GM23338 (cell line): ENCODE measurements around the gene BARX2. TPM values are rescaled to one million over a fixed set of nuclear protein-coding genes. Genes with fewer than 3 reads are reported as not detected.

Experiments
- ATAC-seq: fragments of 200-7000 bp; cut with Tn5 transposase; 3 replicates; pipeline ENCODE4 v1.9.1; 2020
- DNase-seq: peaks from one replicate; pipeline ENCODE4 v3.0.0-alpha.2; 2015; ENCODE audit warnings: low spot score
- H2AFZ ChIP-seq: fragments of 200-600 bp; sonication (generic); 2 replicates; pipeline ENCODE4 v1.8.0; 2016; ENCODE audit warnings: antibody characterized with exemption, mild to moderate bottlenecking, moderate library complexity
- H3F3A ChIP-seq: fragments of 200-600 bp; sonication (generic); replicated peaks from 2 replicates; pipeline ENCODE4 v1.8.0; 2017; ENCODE audit warnings: antibody characterized with exemption, mixed run types, low read depth
- H3K27ac ChIP-seq: fragments of 200-600 bp; sonication (generic); 2 replicates; pipeline ENCODE4 v1.6.1; 2016; ENCODE audit warnings: low read depth
- H3K27me3 ChIP-seq: fragments of 200-600 bp; sonication (generic); 2 replicates; pipeline ENCODE4 v1.8.0; 2016; ENCODE audit warnings: mild to moderate bottlenecking, mixed run types, moderate library complexity; ENCODE audit not compliant: insufficient read depth
- H3K36me3 ChIP-seq: fragments of 200-600 bp; sonication (generic); 2 replicates; pipeline ENCODE4 v1.8.0; 2016; ENCODE audit warnings: mild to moderate bottlenecking; ENCODE audit not compliant: insufficient read depth
- H3K4me1 ChIP-seq: fragments of 200-600 bp; sonication (generic); 2 replicates; pipeline ENCODE4 v1.8.0; 2016; ENCODE audit warnings: mild to moderate bottlenecking, moderate library complexity; ENCODE audit not compliant: insufficient read depth
- H3K4me2 ChIP-seq: fragments of 200-600 bp; sonication (generic); 2 replicates; pipeline ENCODE4 v1.7.1; 2017; ENCODE audit warnings: mixed run types
- H3K4me3 ChIP-seq: fragments of 200-600 bp; sonication (generic); 2 replicates; pipeline ENCODE4 v1.6.1; 2016; ENCODE audit warnings: mixed run types
- H3K79me2 ChIP-seq: fragments of 200-600 bp; sonication (generic); replicated peaks from 2 replicates; pipeline ENCODE4 v1.8.0; 2017; ENCODE audit warnings: mild to moderate bottlenecking; ENCODE audit not compliant: insufficient read depth
- H3K9me2 ChIP-seq: fragments of 200-600 bp; sonication (generic); 2 replicates; pipeline ENCODE4 v1.8.0; 2017; ENCODE audit not compliant: insufficient read depth
- H4K20me1 ChIP-seq: fragments of 200-600 bp; sonication (generic); replicated peaks from 2 replicates; pipeline ENCODE4 v1.8.0; 2017; ENCODE audit warnings: mild to moderate bottlenecking; ENCODE audit not compliant: insufficient read depth
- H3K27ac Mint-ChIP-seq: 2 replicates; pipeline ENCODE4 v1.8.0; 2020; ENCODE audit warnings: inconsistent platforms, mild to moderate bottlenecking, moderate library complexity, mixed read lengths
- H3K27me3 Mint-ChIP-seq: 3 replicates; pipeline ENCODE4 v1.8.0; 2022; ENCODE audit warnings: low read depth, mild to moderate bottlenecking, moderate library complexity, mixed read lengths, inconsistent platforms; ENCODE audit not compliant: insufficient read depth, poor library complexity
- H3K36me3 Mint-ChIP-seq: 3 replicates; pipeline ENCODE4 v1.8.0; 2021; ENCODE audit warnings: low read depth, mild to moderate bottlenecking, inconsistent platforms, moderate library complexity, mixed read lengths
- H3K4me1 Mint-ChIP-seq: 3 replicates; pipeline ENCODE4 v1.8.0; 2020; ENCODE audit warnings: mild to moderate bottlenecking, inconsistent platforms, mixed read lengths
- H3K4me3 Mint-ChIP-seq: 3 replicates; pipeline ENCODE4 v1.8.0; 2021; ENCODE audit warnings: moderate library complexity, mild to moderate bottlenecking, inconsistent platforms, mixed read lengths
- H3K9me3 Mint-ChIP-seq: 3 replicates; pipeline ENCODE4 v1.8.0; 2020; ENCODE audit warnings: moderate library complexity, mild to moderate bottlenecking, inconsistent platforms, mixed read lengths
- CREB1 ChIP-seq: fragments of 250-450 bp; sonication (Bioruptor Pico); IDR thresholded peaks from 2 replicates; pipeline ENCODE4 v1.5.0; 2020; ENCODE audit warnings: low read depth, mild to moderate bottlenecking, moderate library complexity
- ETS1 ChIP-seq: IDR thresholded peaks from 2 replicates; pipeline ENCODE4 v1.6.1; 2016; ENCODE audit warnings: antibody characterized with exemption
- EZH2 ChIP-seq: fragments of 200-600 bp; sonication (generic); IDR thresholded peaks from one replicate; pipeline ENCODE4 v1.8.0; 2017; ENCODE audit warnings: antibody characterized with exemption, mild to moderate bottlenecking, low read depth; ENCODE audit not compliant: unreplicated experiment
- EZH2phosphoT487 ChIP-seq: fragments of 200-600 bp; sonication (generic); IDR thresholded peaks from one replicate; pipeline ENCODE4 v1.8.1; 2018; ENCODE audit warnings: antibody characterized with exemption; ENCODE audit not compliant: unreplicated experiment
- JUNB ChIP-seq: IDR thresholded peaks from one replicate; pipeline ENCODE4 v1.6.1; 2016; ENCODE audit warnings: antibody characterized with exemption; ENCODE audit not compliant: unreplicated experiment
- NANOG ChIP-seq: IDR thresholded peaks from 2 replicates; pipeline ENCODE4 v1.6.1; 2016; ENCODE audit warnings: antibody characterized with exemption, borderline replicate concordance
- POLR2AphosphoS5 ChIP-seq: IDR thresholded peaks from 2 replicates; pipeline ENCODE4 v1.6.1; 2016; ENCODE audit warnings: antibody characterized with exemption, low read depth
- ZNF114 ChIP-seq: fragments of 250-450 bp; sonication (Bioruptor Pico); IDR thresholded peaks from 2 replicates; pipeline ENCODE4 v1.5.0; 2020; ENCODE audit warnings: mild to moderate bottlenecking, moderate library complexity
- ZNF331 ChIP-seq: fragments of 250-450 bp; sonication (Bioruptor Pico); IDR thresholded peaks from 2 replicates; pipeline ENCODE4 v1.5.0; 2020; ENCODE audit warnings: low read depth, mild to moderate bottlenecking, moderate library complexity
- ZNF462 ChIP-seq: fragments of 250-450 bp; sonication (Bioruptor Pico); IDR thresholded peaks from 2 replicates; pipeline ENCODE4 v1.5.0; 2020; ENCODE audit warnings: mild to moderate bottlenecking, moderate library complexity
- polyA plus RNA-seq: library from polyadenylated mRNA; unstranded; fragments of >200 nt; fragmentation: Nextera tagmentation; extraction: Ambion mirVana; gene quantifications from 2 replicates; pipeline ENCODE4 v1.2.1, GENCODE V29; 2016
- total RNA-seq: library from RNA; depleted of rRNA; stranded (reverse); fragments of >200 nt; shearing (Covaris generic); gene quantifications from 2 replicates; pipeline ENCODE4 v1.2.3, GENCODE V29; 2014
- TF ChIP-seq, protein P1 (sequence below): IDR thresholded peaks from one replicate; pipeline ENCODE4 v1.6.1; 2018; ENCODE audit warnings: antibody characterized with exemption; ENCODE audit not compliant: unreplicated experiment
- TF ChIP-seq, protein P2 (sequence below), 2 experiments: fragments of 200-600 bp in 1 of 2; sonication (generic) in 1 of 2; conservative IDR thresholded peaks; 2 replicates each; pipeline versions ENCODE4 v1.5.1 to v1.6.1; 2016 to 2017; ENCODE audit warnings: antibody characterized with exemption in 2 of 2, low read depth in 2 of 2, mild to moderate bottlenecking in 2 of 2, moderate library complexity in 1 of 2

BARX2 gene
- total and polyA plus RNA-seq, 2 experiments from 2014 or later, result not detected

DNA sequence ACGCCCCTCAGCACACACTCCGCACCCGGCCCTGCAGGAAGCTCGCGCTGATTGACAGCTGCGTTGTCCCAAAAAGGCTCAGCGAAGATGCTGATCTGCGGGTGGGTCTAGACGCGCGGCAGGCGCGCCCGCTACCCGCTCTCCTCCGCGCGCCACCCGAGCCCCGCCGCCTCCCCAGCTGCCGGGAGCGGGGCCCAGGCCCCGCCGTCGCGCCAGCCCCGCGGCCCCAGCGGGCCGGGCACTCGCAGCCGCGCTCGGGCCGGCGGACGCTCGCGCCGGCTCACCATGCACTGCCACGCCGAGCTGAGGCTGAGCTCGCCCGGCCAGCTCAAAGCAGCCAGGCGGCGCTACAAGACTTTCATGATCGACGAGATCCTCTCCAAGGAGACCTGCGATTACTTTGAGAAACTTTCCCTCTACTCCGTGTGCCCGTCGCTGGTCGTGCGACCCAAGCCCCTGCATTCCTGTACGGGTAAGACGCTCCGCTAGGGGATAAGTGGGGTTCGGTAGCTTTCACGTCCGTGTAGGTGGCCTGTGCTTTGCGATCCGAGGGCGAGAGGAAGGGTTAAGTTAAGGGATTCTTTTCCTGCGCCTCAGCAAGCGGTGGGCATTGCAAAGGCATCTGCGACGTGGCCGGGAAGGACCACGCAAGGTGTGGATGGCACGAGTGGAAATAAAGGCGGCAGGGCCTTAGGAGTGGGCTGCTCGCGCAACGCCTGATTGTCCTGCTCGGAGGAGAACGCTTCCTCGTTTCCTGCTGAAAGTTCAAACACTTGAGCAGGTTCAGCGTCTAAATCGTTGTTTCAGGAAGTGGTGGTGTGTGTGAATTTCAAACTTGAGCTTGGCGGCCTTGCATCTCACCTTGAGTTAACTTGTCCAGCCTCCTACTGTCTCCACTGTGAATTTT is at the start of gene BARX2 (continued):
- no peak for TF ChIP-seq ZNF331 (CRISPR knock-in tag)

- Histone ChIP-seq H4K20me1 (no peaks in the 10 kb centered on the region), H3F3A (no peaks in the 10 kb centered on the region), H2AFZ (no peak overlapping the region), H3K36me3 (no peaks in the 10 kb centered on the region), H3K79me2 (no peaks in the 10 kb centered on the region), H3K4me1 (peaks cover 6% of the 10 kb centered on the region; the same call in 1 of the 2 replicates), H3K4me2 (no peak overlapping the region), H3K27me3 (no peaks in the 10 kb centered on the region), H3K9me2 (no peaks in the 10 kb centered on the region), H3K27ac (no peak overlapping the region), H3K4me3 (no peak overlapping the region)
- no peak for ATAC-seq
- no peaks in the 10 kb centered on the region for H3K36me3 Mint-ChIP-seq
- H3K27ac Mint-ChIP-seq, result no peak overlapping the region
- no peak overlapping the region for H3K4me3 Mint-ChIP-seq
- H3K27me3 Mint-ChIP-seq, result peaks cover 12% of the 10 kb centered on the region
- no peak for DNase-seq
- peaks cover 22% of the 10 kb centered on the region for H3K4me1 Mint-ChIP-seq
- H3K9me3 Mint-ChIP-seq, result no peaks in the 10 kb centered on the region
- TF ChIP-seq CREB1 (CRISPR knock-in tag) (no peak), ETS1 (no peak), ZNF114 (CRISPR knock-in tag) (no peak), EZH2 (no peak), ZNF462 (CRISPR knock-in tag) (no peak), ZNF331 (CRISPR knock-in tag) (no peak), POLR2AphosphoS5 (no peak), NANOG (no peak), EZH2phosphoT487 (no peak), JUNB (no peak)
- TF ChIP-seq, protein P1, sequence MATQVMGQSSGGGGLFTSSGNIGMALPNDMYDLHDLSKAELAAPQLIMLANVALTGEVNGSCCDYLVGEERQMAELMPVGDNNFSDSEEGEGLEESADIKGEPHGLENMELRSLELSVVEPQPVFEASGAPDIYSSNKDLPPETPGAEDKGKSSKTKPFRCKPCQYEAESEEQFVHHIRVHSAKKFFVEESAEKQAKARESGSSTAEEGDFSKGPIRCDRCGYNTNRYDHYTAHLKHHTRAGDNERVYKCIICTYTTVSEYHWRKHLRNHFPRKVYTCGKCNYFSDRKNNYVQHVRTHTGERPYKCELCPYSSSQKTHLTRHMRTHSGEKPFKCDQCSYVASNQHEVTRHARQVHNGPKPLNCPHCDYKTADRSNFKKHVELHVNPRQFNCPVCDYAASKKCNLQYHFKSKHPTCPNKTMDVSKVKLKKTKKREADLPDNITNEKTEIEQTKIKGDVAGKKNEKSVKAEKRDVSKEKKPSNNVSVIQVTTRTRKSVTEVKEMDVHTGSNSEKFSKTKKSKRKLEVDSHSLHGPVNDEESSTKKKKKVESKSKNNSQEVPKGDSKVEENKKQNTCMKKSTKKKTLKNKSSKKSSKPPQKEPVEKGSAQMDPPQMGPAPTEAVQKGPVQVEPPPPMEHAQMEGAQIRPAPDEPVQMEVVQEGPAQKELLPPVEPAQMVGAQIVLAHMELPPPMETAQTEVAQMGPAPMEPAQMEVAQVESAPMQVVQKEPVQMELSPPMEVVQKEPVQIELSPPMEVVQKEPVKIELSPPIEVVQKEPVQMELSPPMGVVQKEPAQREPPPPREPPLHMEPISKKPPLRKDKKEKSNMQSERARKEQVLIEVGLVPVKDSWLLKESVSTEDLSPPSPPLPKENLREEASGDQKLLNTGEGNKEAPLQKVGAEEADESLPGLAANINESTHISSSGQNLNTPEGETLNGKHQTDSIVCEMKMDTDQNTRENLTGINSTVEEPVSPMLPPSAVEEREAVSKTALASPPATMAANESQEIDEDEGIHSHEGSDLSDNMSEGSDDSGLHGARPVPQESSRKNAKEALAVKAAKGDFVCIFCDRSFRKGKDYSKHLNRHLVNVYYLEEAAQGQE, result no peak
- TF ChIP-seq, protein P2, sequence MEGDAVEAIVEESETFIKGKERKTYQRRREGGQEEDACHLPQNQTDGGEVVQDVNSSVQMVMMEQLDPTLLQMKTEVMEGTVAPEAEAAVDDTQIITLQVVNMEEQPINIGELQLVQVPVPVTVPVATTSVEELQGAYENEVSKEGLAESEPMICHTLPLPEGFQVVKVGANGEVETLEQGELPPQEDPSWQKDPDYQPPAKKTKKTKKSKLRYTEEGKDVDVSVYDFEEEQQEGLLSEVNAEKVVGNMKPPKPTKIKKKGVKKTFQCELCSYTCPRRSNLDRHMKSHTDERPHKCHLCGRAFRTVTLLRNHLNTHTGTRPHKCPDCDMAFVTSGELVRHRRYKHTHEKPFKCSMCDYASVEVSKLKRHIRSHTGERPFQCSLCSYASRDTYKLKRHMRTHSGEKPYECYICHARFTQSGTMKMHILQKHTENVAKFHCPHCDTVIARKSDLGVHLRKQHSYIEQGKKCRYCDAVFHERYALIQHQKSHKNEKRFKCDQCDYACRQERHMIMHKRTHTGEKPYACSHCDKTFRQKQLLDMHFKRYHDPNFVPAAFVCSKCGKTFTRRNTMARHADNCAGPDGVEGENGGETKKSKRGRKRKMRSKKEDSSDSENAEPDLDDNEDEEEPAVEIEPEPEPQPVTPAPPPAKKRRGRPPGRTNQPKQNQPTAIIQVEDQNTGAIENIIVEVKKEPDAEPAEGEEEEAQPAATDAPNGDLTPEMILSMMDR (conservative IDR thresholded peaks at IDR 0.05; ENCODE audit: low read depth in 2 of 2), result no peak
Measured at GRCh38 chr11:129326921-129327320, 48.7 kb upstream of the BARX2 start.
